Liver (tissue), 9 donors: ENCODE results near the gene FAU. TPM values are rescaled to one million over a fixed set of nuclear protein-coding genes. Genes with fewer than 3 reads are reported as not detected.
"Not testable (repeated sequence)": the region's sequence is repeated elsewhere in the genome, so short reads cannot be mapped to it uniquely, and the experiment has no call there.

Experiments
- DNase-seq: peaks from one replicate; pipeline ENCODE4 v3.0.0-alpha.2; 2017; ENCODE audit warnings: low spot score
- H3K27ac ChIP-seq, 2 donors: one replicate each; pipeline ENCODE4 v1.7.0; 2013; ENCODE audit warnings: inconsistent platforms in 2 of 2, low read length in 2 of 2, control low read depth in 1 of 2, low read depth in 1 of 2, mild to moderate bottlenecking in 1 of 2
- H3K27me3 ChIP-seq, 4 donors: one replicate each; pipeline versions ENCODE4 v1.6.1 to v1.7.0; 2013; ENCODE audit warnings: low read length in 3 of 4, inconsistent platforms in 1 of 4, mild to moderate bottlenecking in 1 of 4, moderate library complexity in 1 of 4; ENCODE audit not compliant: control insufficient read depth in 4 of 4, insufficient read depth in 4 of 4
- H3K36me3 ChIP-seq, 4 donors: one replicate each; pipeline versions ENCODE4 v1.6.1 to v1.7.0; 2013; ENCODE audit warnings: low read length in 3 of 4, mild to moderate bottlenecking in 3 of 4, low read depth in 1 of 4, moderate library complexity in 1 of 4; ENCODE audit not compliant: control insufficient read depth in 4 of 4, insufficient read depth in 3 of 4
- H3K4me1 ChIP-seq, 4 donors: one replicate each; pipeline versions ENCODE4 v1.6.1 to v1.7.0; 2013; ENCODE audit warnings: low read length in 3 of 4, mild to moderate bottlenecking in 3 of 4, moderate library complexity in 1 of 4; ENCODE audit not compliant: control insufficient read depth in 4 of 4, insufficient read depth in 4 of 4
- H3K4me3 ChIP-seq, 3 donors: one replicate each; pipeline versions ENCODE4 v1.6.1 to v1.7.0; 2013; ENCODE audit warnings: low read length in 3 of 3, control low read depth in 1 of 3, low read depth in 1 of 3, mild to moderate bottlenecking in 1 of 3
- H3K9ac ChIP-seq, 2 donors: one replicate each; pipeline ENCODE4 v1.7.0; 2013; ENCODE audit warnings: low read length in 2 of 2, mild to moderate bottlenecking in 2 of 2, moderate library complexity in 2 of 2, control low read depth in 1 of 2, low read depth in 1 of 2
- H3K9me3 ChIP-seq, 4 donors: one replicate each; pipeline versions ENCODE4 v1.6.1 to v1.7.0; 2013; ENCODE audit warnings: low read length in 3 of 4; ENCODE audit not compliant: control insufficient read depth in 4 of 4
- GABPA ChIP-seq, 2 donors: IDR thresholded peaks in 1 of 2; conservative IDR thresholded peaks in 1 of 2; 2 replicates each; pipeline ENCODE4 v1.6.1; 2016; ENCODE audit warnings: antibody characterized with exemption in 2 of 2, mild to moderate bottlenecking in 1 of 2, moderate library complexity in 1 of 2
- JUND ChIP-seq, 2 donors: IDR thresholded peaks; 2 replicates each; pipeline ENCODE4 v1.6.1; 2016; ENCODE audit warnings: antibody characterized with exemption in 2 of 2
- NR2F2 ChIP-seq: IDR thresholded peaks from 2 replicates; pipeline ENCODE4 v1.6.1; 2016; ENCODE audit warnings: antibody characterized with exemption
- RAD21 ChIP-seq, 2 donors: IDR thresholded peaks; 2 replicates each; pipeline ENCODE4 v1.6.1; 2016; ENCODE audit warnings: antibody characterized with exemption in 2 of 2, mild to moderate bottlenecking in 2 of 2
- RXRA ChIP-seq, 2 donors: IDR thresholded peaks; 2 replicates each; pipeline ENCODE4 v1.6.1; 2017 to 2018; ENCODE audit warnings: antibody characterized with exemption in 2 of 2, mild to moderate bottlenecking in 1 of 2
- ZBTB33 ChIP-seq: IDR thresholded peaks from 2 replicates; pipeline ENCODE4 v1.6.1; 2016; ENCODE audit warnings: antibody characterized with exemption
- WGBS: extraction: QIAGEN DNeasy Blood & Tissue Kit; methylation state at CpG from one replicate; pipeline ENCODE4 v1.1.7; 2013; 5-methylcytosine and 5-hydroxymethylcytosine counted together
- polyA plus RNA-seq, 2 donors: library from polyadenylated mRNA; stranded (reverse) in 1 of 2; unstranded in 1 of 2; fragments of 200-250 nt in 1 of 2; fragments of >200 nt in 1 of 2; fragmentation: Nextera tagmentation in 1 of 2; extraction: Ambion mirVana in 1 of 2; gene quantifications; one replicate each; pipeline versions ENCODE4 v1.2.1 to v1.2.3, GENCODE V29; 2013 to 2015
- total RNA-seq, 2 donors: library from RNA; depleted of rRNA; stranded (reverse); fragments of >200 nt; gene quantifications; one replicate each; pipeline ENCODE4 v1.2.3, GENCODE V29; 2014
- TF ChIP-seq, protein P1 (sequence below): IDR thresholded peaks from 2 replicates; pipeline ENCODE4 v1.6.1; 2016; ENCODE audit warnings: antibody characterized with exemption
- TF ChIP-seq, protein P2 (sequence below): IDR thresholded peaks from 2 replicates; pipeline ENCODE4 v1.6.1; 2016; ENCODE audit warnings: antibody characterized with exemption
- TF ChIP-seq, protein P3 (sequence below): IDR thresholded peaks from 2 replicates; pipeline ENCODE4 v1.6.1; 2016; ENCODE audit warnings: antibody characterized with exemption, mild to moderate bottlenecking
- donor health status: healthy.
- donor health status: healthy.
- donor health status: healthy.
- donor health status: healthy.
- donor health status: healthy.

Gene FAU
- total and polyA plus RNA-seq, 4 donors: 199 to 535 (median 362) TPM

- TF ChIP-seq NR2F2 (no peak), JUND (IDR thresholded peaks at IDR 0.05) (no peak), GABPA (IDR thresholded peaks at IDR 0.05 in 1 of 2, conservative IDR thresholded peaks at IDR 0.05 in 1 of 2) (no peak), ZBTB33 (no peak), RAD21 (IDR thresholded peaks at IDR 0.05) (no peak), RXRA (IDR thresholded peaks at IDR 0.05) (no peak)
- TF ChIP-seq, protein P1, sequence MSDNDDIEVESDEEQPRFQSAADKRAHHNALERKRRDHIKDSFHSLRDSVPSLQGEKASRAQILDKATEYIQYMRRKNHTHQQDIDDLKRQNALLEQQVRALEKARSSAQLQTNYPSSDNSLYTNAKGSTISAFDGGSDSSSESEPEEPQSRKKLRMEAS: no peak
Measured at GRCh38 chr11:65119670-65119995, 2.3 kb downstream of the FAU start (continued).

DNA sequence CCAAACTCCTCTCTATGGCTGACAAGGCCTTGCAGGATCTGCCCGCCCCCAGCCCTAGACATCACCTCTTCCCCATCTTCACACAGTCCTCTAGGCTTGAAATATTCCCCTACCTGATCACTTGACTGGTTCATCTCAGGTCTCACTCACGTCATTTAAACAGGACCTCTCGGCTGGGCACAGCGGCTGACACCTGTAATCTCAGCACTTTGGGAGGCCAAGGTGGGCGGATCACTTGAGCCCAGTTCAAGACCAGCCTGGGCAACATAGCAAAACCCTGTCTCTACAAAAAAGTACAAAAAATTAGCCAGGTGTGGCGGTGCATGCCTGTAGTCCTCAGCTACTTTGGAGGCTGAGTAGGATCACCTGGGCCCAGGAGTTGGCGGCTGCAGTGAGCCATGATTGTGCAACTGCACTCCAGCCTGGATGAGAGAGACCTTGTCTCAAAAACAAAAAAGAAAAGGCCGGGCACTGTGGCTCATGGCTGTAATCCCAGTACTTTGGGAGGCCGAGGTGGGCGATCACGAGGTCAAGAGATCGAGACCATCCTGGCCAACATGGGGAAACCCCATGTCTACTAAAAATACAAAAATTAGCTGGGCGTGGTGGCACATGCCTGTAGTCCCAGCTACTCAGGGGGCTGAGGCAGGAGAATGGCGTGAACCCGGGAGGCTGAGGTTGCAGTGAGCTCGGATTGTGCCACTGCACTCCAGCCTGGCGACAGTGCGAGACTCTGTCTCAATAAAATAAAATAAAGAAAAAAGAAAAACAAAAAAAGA lies 2.9 kb downstream of the FAU start:
- peaks cover 9 to 19% (median 17%) of the 10 kb centered on the region in 4 donors for H3K36me3 ChIP-seq
- not testable (repeated sequence) for H3K9ac ChIP-seq, DNase-seq, H3K4me3 ChIP-seq, H3K9me3 ChIP-seq, H3K27me3 ChIP-seq
- peak overlapping the region in 1 of 2 donors; percentile 26 for H3K27ac ChIP-seq
- peaks cover 13 to 65% (median 49%) of the 10 kb centered on the region in 4 donors for H3K4me1 ChIP-seq
- 80% methylated on average over 18 of the region's 18 CpGs for WGBS

- TF ChIP-seq, protein P2, sequence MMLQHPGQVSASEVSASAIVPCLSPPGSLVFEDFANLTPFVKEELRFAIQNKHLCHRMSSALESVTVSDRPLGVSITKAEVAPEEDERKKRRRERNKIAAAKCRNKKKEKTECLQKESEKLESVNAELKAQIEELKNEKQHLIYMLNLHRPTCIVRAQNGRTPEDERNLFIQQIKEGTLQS: no peak
- TF ChIP-seq RAD21 (IDR thresholded peaks at IDR 0.05): peak in 1 of 2 donors; percentile 1
- TF ChIP-seq, protein P3, sequence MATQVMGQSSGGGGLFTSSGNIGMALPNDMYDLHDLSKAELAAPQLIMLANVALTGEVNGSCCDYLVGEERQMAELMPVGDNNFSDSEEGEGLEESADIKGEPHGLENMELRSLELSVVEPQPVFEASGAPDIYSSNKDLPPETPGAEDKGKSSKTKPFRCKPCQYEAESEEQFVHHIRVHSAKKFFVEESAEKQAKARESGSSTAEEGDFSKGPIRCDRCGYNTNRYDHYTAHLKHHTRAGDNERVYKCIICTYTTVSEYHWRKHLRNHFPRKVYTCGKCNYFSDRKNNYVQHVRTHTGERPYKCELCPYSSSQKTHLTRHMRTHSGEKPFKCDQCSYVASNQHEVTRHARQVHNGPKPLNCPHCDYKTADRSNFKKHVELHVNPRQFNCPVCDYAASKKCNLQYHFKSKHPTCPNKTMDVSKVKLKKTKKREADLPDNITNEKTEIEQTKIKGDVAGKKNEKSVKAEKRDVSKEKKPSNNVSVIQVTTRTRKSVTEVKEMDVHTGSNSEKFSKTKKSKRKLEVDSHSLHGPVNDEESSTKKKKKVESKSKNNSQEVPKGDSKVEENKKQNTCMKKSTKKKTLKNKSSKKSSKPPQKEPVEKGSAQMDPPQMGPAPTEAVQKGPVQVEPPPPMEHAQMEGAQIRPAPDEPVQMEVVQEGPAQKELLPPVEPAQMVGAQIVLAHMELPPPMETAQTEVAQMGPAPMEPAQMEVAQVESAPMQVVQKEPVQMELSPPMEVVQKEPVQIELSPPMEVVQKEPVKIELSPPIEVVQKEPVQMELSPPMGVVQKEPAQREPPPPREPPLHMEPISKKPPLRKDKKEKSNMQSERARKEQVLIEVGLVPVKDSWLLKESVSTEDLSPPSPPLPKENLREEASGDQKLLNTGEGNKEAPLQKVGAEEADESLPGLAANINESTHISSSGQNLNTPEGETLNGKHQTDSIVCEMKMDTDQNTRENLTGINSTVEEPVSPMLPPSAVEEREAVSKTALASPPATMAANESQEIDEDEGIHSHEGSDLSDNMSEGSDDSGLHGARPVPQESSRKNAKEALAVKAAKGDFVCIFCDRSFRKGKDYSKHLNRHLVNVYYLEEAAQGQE: no peak
- DNase-seq: no peak
- Histone ChIP-seq H3K27ac (peak overlapping the region in 1 of 2 donors; percentile 26), H3K9me3 (no peaks in the 10 kb centered on the region), H3K27me3 (no peaks in the 10 kb centered on the region), H3K36me3 (peaks cover 9 to 19% (median 17%) of the 10 kb centered on the region in 4 donors), H3K4me1 (peaks cover 15 to 72% (median 56%) of the 10 kb centered on the region in 4 donors), H3K4me3 (no peak overlapping the region), H3K9ac (no peak overlapping the region)
- 83% methylated on average over 18 of the region's 18 CpGs for WGBS
Measured at GRCh38 chr11:65118097-65118837, 3.7 kb downstream of the FAU start.
